ENCODE measurements around the gene MTAP.

GRCh38 chr9:21810388-21810787 is 8.0 kb downstream of the MTAP start:
- TF ChIP-seq EZH2phosphoT487 (IDR thresholded peaks at IDR 0.05; ENCODE audit: insufficient read depth, low read depth): no peak
- TF ChIP-seq EZH2 (IDR thresholded peaks at IDR 0.05; ENCODE audit: insufficient read depth, poor library complexity, severe bottlenecking): no peak
